HepG2 (cell line): ENCODE data around the gene CCDC57. TPM values are rescaled to one million over a fixed set of nuclear protein-coding genes. Genes with fewer than 3 reads are reported as not detected.

ENCODE experiments used
- ATAC-seq: fragments of 200-7000 bp; cut with Tn5 transposase; 3 replicates; pipeline ENCODE4 v1.9.1; 2020; ENCODE audit warnings: mild to moderate bottlenecking, moderate library complexity
- BruUV-seq: library from RNA; stranded (reverse); fragments of 400-500 nt; replicated peaks from 2 replicates; lab custom pipeline; 2021; lab: Mats Ljungman, UMichigan
- CTCF ChIA-PET: fragments of 300-600 bp; formaldehyde crosslinking; extraction: SDS; loops from one replicate; lab custom pipeline; 2021; ENCODE audit warnings: low total read pairs, inconsistent platforms, low intra/inter-chr PET ratio; lab: Yijun Ruan, JAX
- POLR2A ChIA-PET: fragments of 350-600 bp; sonication (Branson Sonifier 250); formaldehyde crosslinking; loops from one replicate; lab custom pipeline; 2020; ENCODE audit warnings: antibody characterized with exemption, inconsistent platforms; lab: Yijun Ruan, JAX
- DNase-seq: peaks from one replicate; pipeline ENCODE4 v3.0.0-alpha.2; 2015; ENCODE audit warnings: low spot score
- FAIRE-seq: peaks from 3 replicates; lab custom pipeline; 2011; peaks lifted over from hg19 to GRCh38; lab: Jason Lieb, UNC
- H2AFZ ChIP-seq: one replicate; pipeline ENCODE4 v1.6.1; 2011; ENCODE audit warnings: low read length, inconsistent platforms
- H3K27ac ChIP-seq: fragments of 300-600 bp; 3 replicates; pipeline ENCODE4 v1.8.0; 2011; ENCODE audit warnings: mixed run types, mild to moderate bottlenecking, mixed read lengths, low read length, inconsistent platforms; ENCODE audit not compliant: insufficient read depth; ENCODE audit errors: extremely low read length
- H3K27me3 ChIP-seq, 2 experiments: fragments of 200-600 bp in 1 of 2; 2 replicates in 1 of 2; 3 replicates in 1 of 2; pipeline versions ENCODE4 v1.6.0 to v1.8.0; 2011; ENCODE audit warnings: low read length in 2 of 2, mild to moderate bottlenecking in 2 of 2, moderate library complexity in 2 of 2, inconsistent platforms in 1 of 2; ENCODE audit not compliant: insufficient read depth in 2 of 2, control insufficient read depth in 1 of 2
- H3K36me3 ChIP-seq, 2 experiments: fragments of 200-600 bp in 1 of 2; replicated peaks in 1 of 2; 2 replicates in 1 of 2; 3 replicates in 1 of 2; pipeline versions ENCODE4 v1.5.1 to v1.8.0; 2011; ENCODE audit warnings: low read length in 2 of 2, inconsistent platforms in 1 of 2; ENCODE audit not compliant: insufficient read depth in 2 of 2, control insufficient read depth in 1 of 2
- H3K4me1 ChIP-seq: 2 replicates; pipeline ENCODE4 v1.5.1; 2012; ENCODE audit warnings: low read length, inconsistent platforms; ENCODE audit not compliant: insufficient read depth
- H3K4me2 ChIP-seq: 2 replicates; pipeline ENCODE4 v1.6.0; 2011; ENCODE audit warnings: low read depth, low read length, inconsistent platforms
- H3K4me3 ChIP-seq, 3 experiments: fragments of 200-600 bp in 1 of 3; sonication (generic), shearing (Covaris generic) in 1 of 3; replicated peaks in 1 of 3; 2 replicates each; pipeline ENCODE4 v1.5.1; 2011 to 2016; ENCODE audit warnings: low read length in 3 of 3, inconsistent platforms in 2 of 3, low read depth in 2 of 3, mild to moderate bottlenecking in 2 of 3, control low read depth in 1 of 3, mixed read lengths in 1 of 3; ENCODE audit not compliant: insufficient read depth in 1 of 3
- H3K79me2 ChIP-seq: one replicate; pipeline ENCODE4 v1.6.1; 2011; ENCODE audit warnings: low read length, inconsistent platforms; ENCODE audit not compliant: insufficient read depth
- H3K9ac ChIP-seq: 2 replicates; pipeline ENCODE4 v1.6.0; 2011; ENCODE audit warnings: mild to moderate bottlenecking, low read depth, low read length, inconsistent platforms; ENCODE audit not compliant: insufficient read depth
- H3K9me3 ChIP-seq: 2 replicates; pipeline ENCODE4 v1.5.1; 2012; ENCODE audit warnings: mild to moderate bottlenecking, low read length
- H4K20me1 ChIP-seq: 2 replicates; pipeline ENCODE4 v1.6.0; 2011; ENCODE audit warnings: inconsistent platforms, mild to moderate bottlenecking, low read length, moderate library complexity; ENCODE audit not compliant: insufficient read depth
- ATF3 ChIP-seq: sonication (generic); formaldehyde crosslinking; IDR thresholded peaks from 2 replicates; pipeline ENCODE4 v1.4.0; 2020; ENCODE audit warnings: missing genetic modification reagents
- DBP ChIP-seq: sonication (generic); formaldehyde crosslinking; IDR thresholded peaks from 2 replicates; pipeline ENCODE4 v1.4.0; 2020; ENCODE audit warnings: missing genetic modification reagents; ENCODE audit errors: not compliant biosample characterization
- GATA4 ChIP-seq: sonication (generic); IDR thresholded peaks from 2 replicates; pipeline ENCODE4 v1.6.1; 2016; ENCODE audit warnings: antibody characterized with exemption, low read depth, borderline replicate concordance
- IRF9 ChIP-seq: sonication (generic); formaldehyde crosslinking; IDR thresholded peaks from 2 replicates; pipeline ENCODE4 v1.8.0; 2022; ENCODE audit warnings: missing genetic modification reagents, mild to moderate bottlenecking, borderline replicate concordance
- JARID2 ChIP-seq: sonication (generic); formaldehyde crosslinking; IDR thresholded peaks from 2 replicates; pipeline ENCODE4 v1.8.1; 2023; ENCODE audit warnings: missing genetic modification reagents, inconsistent platforms; ENCODE audit not compliant: insufficient replicate concordance
- NFIB ChIP-seq: sonication (generic); formaldehyde crosslinking; IDR thresholded peaks from 2 replicates; pipeline ENCODE4 v1.9.0; 2021; ENCODE audit warnings: missing genetic modification reagents, mild to moderate bottlenecking, borderline replicate concordance
- PLRG1 ChIP-seq: fragments of 450-650 bp; conservative IDR thresholded peaks from 2 replicates; pipeline ENCODE4 v1.6.1; 2016
- SAP130 ChIP-seq: IDR thresholded peaks from 2 replicates; pipeline ENCODE4 v1.6.1; 2016; ENCODE audit warnings: low read depth
- SIX1 ChIP-seq: sonication (generic); formaldehyde crosslinking; IDR thresholded peaks from 2 replicates; pipeline ENCODE4 v1.4.0; 2020; ENCODE audit warnings: missing genetic modification reagents, borderline replicate concordance
- SRSF9 ChIP-seq: fragments of 200-400 bp; formaldehyde crosslinking; IDR thresholded peaks from 2 replicates; pipeline ENCODE4 v1.6.1; 2018; ENCODE audit warnings: borderline replicate concordance, mild to moderate bottlenecking, low read depth, low read length; ENCODE audit not compliant: insufficient read depth, poor library complexity, severe bottlenecking
- ZC3H13 ChIP-seq: sonication (generic); formaldehyde crosslinking; IDR thresholded peaks from 2 replicates; pipeline ENCODE4 v1.8.1; 2023; ENCODE audit warnings: mild to moderate bottlenecking, missing genetic modification reagents, moderate library complexity
- ZNF569 ChIP-seq: sonication (generic); formaldehyde crosslinking; IDR thresholded peaks from 2 replicates; pipeline ENCODE4 v1.5.0; 2020; ENCODE audit warnings: mild to moderate bottlenecking, missing genetic modification reagents, moderate library complexity, borderline replicate concordance
- ZNF598 ChIP-seq: sonication (generic); formaldehyde crosslinking; IDR thresholded peaks from 2 replicates; pipeline ENCODE4 v1.5.1; 2020; ENCODE audit warnings: mild to moderate bottlenecking, missing genetic modification reagents, borderline replicate concordance
- ZNF629 ChIP-seq: sonication (generic); formaldehyde crosslinking; conservative IDR thresholded peaks from 2 replicates; pipeline ENCODE4 v1.5.0; 2020; ENCODE audit warnings: missing genetic modification reagents
- ZNF639 ChIP-seq: conservative IDR thresholded peaks from 2 replicates; pipeline ENCODE4 v1.6.1; 2018; ENCODE audit warnings: missing genetic modification reagents
- ZNF660 ChIP-seq: sonication (generic); formaldehyde crosslinking; IDR thresholded peaks from 2 replicates; pipeline ENCODE4 v1.5.1; 2020; ENCODE audit warnings: mild to moderate bottlenecking, low read depth, missing genetic modification reagents, borderline replicate concordance
- ZNF740 ChIP-seq: sonication (generic); formaldehyde crosslinking; IDR thresholded peaks from 2 replicates; pipeline ENCODE4 v1.4.0; 2020; ENCODE audit warnings: missing genetic modification reagents
- ZNF839 ChIP-seq: sonication (generic); formaldehyde crosslinking; IDR thresholded peaks from 2 replicates; pipeline ENCODE4 v1.4.0; 2020; ENCODE audit warnings: missing genetic modification reagents, mild to moderate bottlenecking, borderline replicate concordance
- ZSCAN30 ChIP-seq: sonication (generic); formaldehyde crosslinking; IDR thresholded peaks from 2 replicates; pipeline ENCODE4 v1.5.0; 2020; ENCODE audit warnings: mild to moderate bottlenecking, missing genetic modification reagents
- WGBS: methylation state at CpG from one replicate; pipeline ENCODE4 v1.1.6; 2017; ENCODE audit warnings: low lambda C conversion rate; 5-methylcytosine and 5-hydroxymethylcytosine counted together
- in situ Hi-C: cut with HindIII; loops from 2 replicates; pipeline ENCODE4 v1.10.0; 2017; ENCODE audit warnings: low pct_unique_long_range_greater_than_20kb; ENCODE audit not compliant: extremely low pct_ligation_motif_present
- intact Hi-C: fragments of 100-400 bp; cut with micrococcal nuclease; formaldehyde crosslinking; loops from one replicate; pipeline ENCODE4 v1.10.0; 2022; ENCODE audit not compliant: unreplicated experiment
- polyA plus RNA-seq, 8 experiments: library from polyadenylated mRNA; depleted of rRNA in 3 of 8; stranded (reverse) in 7 of 8; unstranded in 1 of 8; fragments of >200 nt; fragmentation: Illumina TruSeq in 4 of 8; extraction: Trizol in 4 of 8; gene quantifications; 2 replicates each; pipeline versions ENCODE4 v1.2.1 to v1.2.3, GENCODE V29; 2011 to 2016; ENCODE audit warnings: low read depth in 4 of 8, missing spikeins in 1 of 8, mixed read lengths in 1 of 8; ENCODE audit not compliant: insufficient read depth in 1 of 8
- total RNA-seq, 5 experiments: library from RNA; depleted of rRNA; stranded (reverse); fragments of >200 nt; fragmentation: Illumina TruSeq; extraction: Trizol; gene quantifications; 2 replicates each; pipeline ENCODE4 v1.2.3, GENCODE V29; 2016; ENCODE audit warnings: low read depth in 1 of 5

The CCDC57 gene
- total and polyA plus RNA-seq, 2 of the 13 experiments (the other 11 are each of a cell fraction or from before 2014, with no cell fraction given), result 59.3 to 59.9 TPM

GRCh38 chr17:82241926-82242697 is 29.5 kb upstream of the CCDC57 start:
- intact Hi-C loops, result loop anchor here (1.0 kb wide), 1 partner anchor 75 kb away; the partner anchor contains the start of gene CD7
- Histone ChIP-seq H3K4me1 (peaks cover 72% of the 10 kb centered on the region), H2AFZ (no peak overlapping the region), H3K9me3 (no peaks in the 10 kb centered on the region), H3K36me3 (peaks cover 39 to 58% of the 10 kb centered on the region in 2 experiments), H3K4me3 (peak overlapping the region in 1 of 3 experiments; percentile 32; a peak in 1 of 6 replicates), H4K20me1 (peaks cover 79% of the 10 kb centered on the region), H3K4me2 (peak overlapping the region; percentile 64), H3K27ac (peak overlapping the region; percentile 72), H3K79me2 (peaks cover under 1% of the 10 kb centered on the region), H3K9ac (peak overlapping the region; percentile 45), H3K27me3 (no peaks in the 10 kb centered on the region)
- CTCF ChIA-PET, result no interaction called here
- ATAC-seq (peak; percentile 31), DNase-seq (peak; percentile 52), FAIRE-seq (peak; percentile 88)
- POLR2A ChIA-PET, result interaction anchor here (0.5 to 7.2 kb wide), 30 partner anchors 8 to 326 kb away, joined by 3 to 96 read pairs (median 6); partner anchors contain the start of genes CCDC57, CD7, CSNK1D and DCXR
- no TSS peak for BruUV-seq
- 17% methylated on average over 19 of the region's 20 CpGs for WGBS
- in situ Hi-C loops, result loop anchor here (5.0 kb wide), 1 partner anchor 80 kb away; no protein-coding TSS in a partner anchor
- TF ChIP-seq ZNF639 (CRISPR knock-in tag), result no peak
- TF ChIP-seq SAP130 (CRISPR knock-in tag), result no peak
- TF ChIP-seq ZC3H13 (CRISPR knock-in tag), result peak; percentile 79; the same call in 1 of the 2 replicates
- no peak for TF ChIP-seq PLRG1
- no peak for TF ChIP-seq ZNF629 (CRISPR knock-in tag)
- TF ChIP-seq ZNF660, result no peak
- TF ChIP-seq ZNF740 (CRISPR knock-in tag), result peak; percentile 92
- no peak; the same call in 1 of the 2 replicates for TF ChIP-seq ATF3 (CRISPR knock-in tag)
- TF ChIP-seq ZSCAN30 (CRISPR knock-in tag), result no peak
- peak; percentile 23 for TF ChIP-seq JARID2 (CRISPR knock-in tag)
- TF ChIP-seq GATA4, result no peak; the same call in 1 of the 2 replicates
- no peak for TF ChIP-seq DBP (CRISPR knock-in tag)
- TF ChIP-seq ZNF569 (CRISPR knock-in tag), result no peak
- no peak for TF ChIP-seq NFIB (CRISPR knock-in tag)
- TF ChIP-seq SIX1 (CRISPR knock-in tag), result no peak
- TF ChIP-seq ZNF598, result 0 out of 2 replicates have a peak, but pooled peaks have one; percentile 24
- TF ChIP-seq IRF9 (CRISPR knock-in tag), result no peak
- no peak for TF ChIP-seq SRSF9
- no peak for TF ChIP-seq ZNF839 (CRISPR knock-in tag)
